ENCODE measurements around the gene STRN3. TPM values are rescaled to one million over a fixed set of nuclear protein-coding genes. Genes with fewer than 3 reads are reported as not detected.

Gene STRN3
- total and polyA plus RNA-seq, 8 donors: 7.3 to 21.5 (median 11.6) TPM

GRCh38 chr14:30893819-30894218 lies 132.4 kb downstream of the STRN3 start:
- FAIRE-seq: peak; percentile 23
- no peak for TF ChIP-seq CTCF (IDR thresholded peaks at IDR 0.05)
- no peak overlapping the region for H3K27ac ChIP-seq
- no peaks in the 10 kb centered on the region for H3K9me3 ChIP-seq
- intact Hi-C loops (cut with DNase I): no loop called here
- no peaks in the 10 kb centered on the region for H3K4me1 ChIP-seq
- H3K36me3 ChIP-seq: no peaks in the 10 kb centered on the region
- WGBS, 2 donors: 94 to 98% methylated on average over 2 of the region's 2 CpGs
- DNase-seq: no peak
- no peaks in the 10 kb centered on the region for H3K27me3 ChIP-seq
- no peak overlapping the region for H3K4me3 ChIP-seq
- no peak for ATAC-seq

- Histone ChIP-seq H3K4me1 (no peaks in the 10 kb centered on the region), H3K4me3 (no peak overlapping the region), H3K9me3 (no peaks in the 10 kb centered on the region), H3K27ac (no peak overlapping the region), H3K36me3 (no peaks in the 10 kb centered on the region), H3K27me3 (no peaks in the 10 kb centered on the region)
- FAIRE-seq: no peak
- ATAC-seq: no peak
- DNase-seq: no peak
- TF ChIP-seq CTCF (IDR thresholded peaks at IDR 0.05): no peak
- 72 to 73% methylated on average over 4 of the region's 4 CpGs for WGBS, 2 donors
- intact Hi-C loops (cut with DNase I): no loop called here
These were observed 137.0 kb downstream of the STRN3 start for GRCh38 chr14:30889244-30889594.

- 94 to 97% methylated on average over 5 of the region's 5 CpGs for WGBS, 2 donors
- no peaks in the 10 kb centered on the region for H3K4me1 ChIP-seq
- no peaks in the 10 kb centered on the region for H3K27me3 ChIP-seq
- H3K4me3 ChIP-seq: no peak overlapping the region
- no peak for TF ChIP-seq CTCF (IDR thresholded peaks at IDR 0.05)
- ATAC-seq (no peak), FAIRE-seq (no peak), DNase-seq (no peak)
- no peaks in the 10 kb centered on the region for H3K9me3 ChIP-seq
- no peaks in the 10 kb centered on the region for H3K36me3 ChIP-seq
- no peak overlapping the region for H3K27ac ChIP-seq
- intact Hi-C loops (cut with DNase I): no loop called here
These were observed 137.5 kb downstream of the STRN3 start for GRCh38 chr14:30888480-30889243.

- Histone ChIP-seq H3K4me1 (no peaks in the 10 kb centered on the region), H3K36me3 (no peaks in the 10 kb centered on the region), H3K27me3 (no peaks in the 10 kb centered on the region), H3K9me3 (no peaks in the 10 kb centered on the region), H3K4me3 (no peak overlapping the region), H3K27ac (no peak overlapping the region)
- TF ChIP-seq CTCF (IDR thresholded peaks at IDR 0.05): no peak
- WGBS, 2 donors: 80 to 84% methylated on average over 7 of the region's 7 CpGs
- peak in 1 of 4 donors; percentile 20 for ATAC-seq
- no peak for DNase-seq
- intact Hi-C loops (cut with DNase I): no loop called here
- FAIRE-seq: no peak
These were observed 140.1 kb downstream of the STRN3 start for GRCh38 chr14:30885840-30886740.

Data from pancreas (tissue), 10 donors.